ENCODE measurements around the gene CDY1B. TPM values are rescaled to one million over a fixed set of nuclear protein-coding genes. Genes with fewer than 3 reads are reported as not detected.
"Not testable (repeated sequence)": the region's sequence is repeated elsewhere in the genome, so short reads cannot be mapped to it uniquely, and the experiment has no call there.

CDY1B gene, protein sequence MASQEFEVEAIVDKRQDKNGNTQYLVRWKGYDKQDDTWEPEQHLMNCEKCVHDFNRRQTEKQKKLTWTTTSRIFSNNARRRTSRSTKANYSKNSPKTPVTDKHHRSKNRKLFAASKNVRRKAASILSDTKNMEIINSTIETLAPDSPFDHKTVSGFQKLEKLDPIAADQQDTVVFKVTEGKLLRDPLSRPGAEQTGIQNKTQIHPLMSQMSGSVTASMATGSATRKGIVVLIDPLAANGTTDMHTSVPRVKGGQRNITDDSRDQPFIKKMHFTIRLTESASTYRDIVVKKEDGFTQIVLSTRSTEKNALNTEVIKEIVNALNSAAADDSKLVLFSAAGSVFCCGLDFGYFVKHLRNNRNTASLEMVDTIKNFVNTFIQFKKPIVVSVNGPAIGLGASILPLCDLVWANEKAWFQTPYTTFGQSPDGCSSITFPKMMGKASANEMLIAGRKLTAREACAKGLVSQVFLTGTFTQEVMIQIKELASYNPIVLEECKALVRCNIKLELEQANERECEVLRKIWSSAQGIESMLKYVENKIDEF
- total RNA-seq (2014; rRNA removed; shearing (Covaris generic)) = not detected in 2 replicates
- not detected in 2 replicates for total RNA-seq (2022)
- not detected for Bru-seq, nascent RNA
- BruChase-seq, experiment 1, labeled RNA remaining after a 6-hour chase = not detected
- not detected for BruChase-seq, experiment 2, labeled RNA remaining after a 2-hour chase
- long read RNA-seq = 0 reads

DNA sequence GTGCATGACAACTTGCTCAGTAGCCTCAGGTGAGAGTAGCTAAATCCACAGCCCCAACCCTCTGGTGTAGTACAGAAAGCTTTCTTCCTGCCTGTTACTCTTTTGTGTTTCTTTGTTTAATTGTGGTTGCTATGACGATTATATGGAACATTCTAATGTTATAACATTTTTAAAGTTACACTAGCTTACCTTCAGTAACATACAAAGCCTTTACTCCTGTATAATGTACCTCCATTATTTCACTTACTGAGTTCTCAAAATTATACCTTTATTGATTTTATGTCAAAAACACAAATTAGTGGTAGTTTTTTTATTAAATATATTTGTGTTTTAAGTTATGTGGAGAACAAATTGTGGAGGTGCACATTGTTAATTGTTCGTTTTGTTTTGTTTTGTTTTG lies at the start of gene CDY1B:
TSS of gene CDY1B (minus strand) at position 101 of the 400 bp plus-strand sequence. CDS start 331 bp downstream, outside the sequence.
- H3K4me2 ChIP-seq (ENCODE audit: low read length); intact Hi-C loops (cut with micrococcal nuclease; ENCODE audit: unreplicated experiment); H3K9me2 ChIP-seq (ENCODE audit: insufficient read depth, low read length); H3K79me2 ChIP-seq (ENCODE audit: insufficient read depth, low read depth, low read length); H4K20me1 ChIP-seq (ENCODE audit: insufficient read depth, low read length); H3K4me1 ChIP-seq (ENCODE audit: insufficient read depth, low read length, poor library complexity, severe bottlenecking); POLR2A ChIA-PET; H3K36me3 ChIP-seq (ENCODE audit: insufficient read depth, low read length); DNase-seq (ENCODE audit: low spot score); H3K9me3 ChIP-seq (ENCODE audit: low read length); H2AFZ ChIP-seq (ENCODE audit: low read length); CTCF ChIA-PET (ENCODE audit: unreplicated experiment); H3K27ac ChIP-seq (ENCODE audit: low read depth, low read length, poor library complexity, severe bottlenecking); H3K4me3 ChIP-seq (ENCODE audit: low read depth, low read length, poor library complexity, severe bottlenecking); BruUV-seq (replicated peaks): not testable (repeated sequence)

DNA sequence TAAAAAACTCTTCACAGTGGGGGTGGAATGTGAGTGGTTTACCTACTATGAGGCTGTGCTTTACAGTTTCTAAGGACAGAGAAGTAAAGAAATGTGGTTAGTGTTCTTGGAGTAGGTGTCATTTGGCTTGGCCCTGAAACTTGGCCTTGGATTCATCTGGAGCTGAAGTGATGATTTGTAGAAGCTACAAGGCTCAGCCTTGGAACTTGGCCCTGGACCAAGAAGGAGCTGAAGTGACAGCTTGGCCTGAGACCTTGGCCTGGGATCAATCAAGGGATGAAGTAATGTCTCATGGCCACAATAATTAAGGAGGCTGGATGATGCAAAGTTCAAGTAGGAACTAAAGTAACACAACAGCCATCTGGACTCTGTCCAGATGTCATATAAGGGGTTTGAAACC lies 1.7 kb upstream of the CDY1B start:
- DNase-seq (ENCODE audit: low spot score); CTCF ChIA-PET (ENCODE audit: unreplicated experiment); H3K9me3 ChIP-seq (ENCODE audit: low read length); BruUV-seq (replicated peaks); H3K9me2 ChIP-seq (ENCODE audit: insufficient read depth, low read length); H3K4me2 ChIP-seq (ENCODE audit: low read length); H3K36me3 ChIP-seq (ENCODE audit: insufficient read depth, low read length); H3K27ac ChIP-seq (ENCODE audit: low read depth, low read length, poor library complexity, severe bottlenecking); H3K79me2 ChIP-seq (ENCODE audit: insufficient read depth, low read depth, low read length); H3K4me3 ChIP-seq (ENCODE audit: low read depth, low read length, poor library complexity, severe bottlenecking); H4K20me1 ChIP-seq (ENCODE audit: insufficient read depth, low read length); intact Hi-C loops (cut with micrococcal nuclease; ENCODE audit: unreplicated experiment); H2AFZ ChIP-seq (ENCODE audit: low read length); POLR2A ChIA-PET; H3K4me1 ChIP-seq (ENCODE audit: insufficient read depth, low read length, poor library complexity, severe bottlenecking): not testable (repeated sequence)

DNA sequence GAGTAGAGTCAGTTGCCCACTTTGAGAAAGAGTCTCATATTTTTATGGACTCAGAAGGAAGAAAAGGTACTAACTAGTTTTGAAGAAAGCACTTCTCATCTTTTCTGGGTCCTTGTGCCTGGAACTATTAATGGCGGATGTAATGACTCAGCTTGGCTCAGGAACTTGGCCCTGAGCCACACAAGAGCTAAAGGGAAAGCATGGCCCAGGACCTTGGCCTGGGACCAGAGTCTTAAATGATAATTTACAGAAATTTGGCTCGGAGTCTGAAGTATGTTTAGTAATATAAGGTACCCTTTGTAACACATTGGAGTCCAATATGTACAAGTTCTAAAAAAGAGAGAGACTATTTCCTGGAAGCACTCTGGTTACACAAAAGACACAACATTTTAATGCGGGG lies 4.6 kb downstream of the CDY1B start:
- BruUV-seq (replicated peaks); H3K9me3 ChIP-seq (ENCODE audit: low read length); POLR2A ChIA-PET; H3K36me3 ChIP-seq (ENCODE audit: insufficient read depth, low read length); H3K4me2 ChIP-seq (ENCODE audit: low read length); H3K4me3 ChIP-seq (ENCODE audit: low read depth, low read length, poor library complexity, severe bottlenecking); DNase-seq (ENCODE audit: low spot score); H2AFZ ChIP-seq (ENCODE audit: low read length); H3K27ac ChIP-seq (ENCODE audit: low read depth, low read length, poor library complexity, severe bottlenecking); CTCF ChIA-PET (ENCODE audit: unreplicated experiment); H3K79me2 ChIP-seq (ENCODE audit: insufficient read depth, low read depth, low read length); H3K9me2 ChIP-seq (ENCODE audit: insufficient read depth, low read length); H4K20me1 ChIP-seq (ENCODE audit: insufficient read depth, low read length); intact Hi-C loops (cut with micrococcal nuclease; ENCODE audit: unreplicated experiment); H3K4me1 ChIP-seq (ENCODE audit: insufficient read depth, low read length, poor library complexity, severe bottlenecking): not testable (repeated sequence)

DNA sequence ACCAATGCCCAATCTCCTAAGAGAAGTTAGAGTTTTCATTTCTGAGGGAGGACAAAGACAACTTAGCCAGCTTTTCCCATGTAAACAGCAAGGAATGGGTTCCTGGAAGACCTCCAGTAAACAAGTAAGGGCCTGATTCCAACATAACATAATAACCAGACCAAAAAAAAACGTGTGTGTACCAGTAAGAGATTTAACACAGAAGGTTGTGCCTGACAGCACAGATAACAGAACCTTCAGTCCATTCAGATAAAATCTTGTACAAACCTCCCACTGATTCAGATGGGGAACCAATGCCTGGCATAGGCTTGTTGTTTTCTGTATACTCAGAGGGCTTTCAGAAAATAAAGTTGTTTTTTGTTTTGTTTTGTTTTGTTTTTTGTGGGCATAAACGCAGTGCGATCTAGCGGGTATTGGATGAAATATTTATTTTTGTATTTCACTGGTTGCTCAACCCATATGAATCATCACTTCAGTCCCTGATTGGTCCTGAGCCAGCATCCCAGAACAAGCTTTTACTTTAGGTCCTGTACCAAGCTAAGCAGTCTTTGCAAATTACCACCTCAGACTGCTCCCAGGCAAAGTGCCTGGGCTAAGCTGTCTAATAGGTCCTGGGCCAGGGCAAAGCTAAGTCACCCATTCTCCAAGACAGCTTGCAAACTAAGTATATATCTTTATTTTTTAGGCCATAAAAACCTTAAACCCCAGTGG lies 8.7 kb downstream of the CDY1B start:
- DNase-seq (ENCODE audit: low spot score); intact Hi-C loops (cut with micrococcal nuclease; ENCODE audit: unreplicated experiment); H3K79me2 ChIP-seq (ENCODE audit: insufficient read depth, low read depth, low read length); CTCF ChIA-PET (ENCODE audit: unreplicated experiment); H3K4me1 ChIP-seq (ENCODE audit: insufficient read depth, low read length, poor library complexity, severe bottlenecking); H3K9me2 ChIP-seq (ENCODE audit: insufficient read depth, low read length); H4K20me1 ChIP-seq (ENCODE audit: insufficient read depth, low read length); BruUV-seq (replicated peaks); H3K4me3 ChIP-seq (ENCODE audit: low read depth, low read length, poor library complexity, severe bottlenecking); H3K27ac ChIP-seq (ENCODE audit: low read depth, low read length, poor library complexity, severe bottlenecking); H2AFZ ChIP-seq (ENCODE audit: low read length); H3K4me2 ChIP-seq (ENCODE audit: low read length); H3K9me3 ChIP-seq (ENCODE audit: low read length); H3K36me3 ChIP-seq (ENCODE audit: insufficient read depth, low read length); POLR2A ChIA-PET: not testable (repeated sequence)

DNA sequence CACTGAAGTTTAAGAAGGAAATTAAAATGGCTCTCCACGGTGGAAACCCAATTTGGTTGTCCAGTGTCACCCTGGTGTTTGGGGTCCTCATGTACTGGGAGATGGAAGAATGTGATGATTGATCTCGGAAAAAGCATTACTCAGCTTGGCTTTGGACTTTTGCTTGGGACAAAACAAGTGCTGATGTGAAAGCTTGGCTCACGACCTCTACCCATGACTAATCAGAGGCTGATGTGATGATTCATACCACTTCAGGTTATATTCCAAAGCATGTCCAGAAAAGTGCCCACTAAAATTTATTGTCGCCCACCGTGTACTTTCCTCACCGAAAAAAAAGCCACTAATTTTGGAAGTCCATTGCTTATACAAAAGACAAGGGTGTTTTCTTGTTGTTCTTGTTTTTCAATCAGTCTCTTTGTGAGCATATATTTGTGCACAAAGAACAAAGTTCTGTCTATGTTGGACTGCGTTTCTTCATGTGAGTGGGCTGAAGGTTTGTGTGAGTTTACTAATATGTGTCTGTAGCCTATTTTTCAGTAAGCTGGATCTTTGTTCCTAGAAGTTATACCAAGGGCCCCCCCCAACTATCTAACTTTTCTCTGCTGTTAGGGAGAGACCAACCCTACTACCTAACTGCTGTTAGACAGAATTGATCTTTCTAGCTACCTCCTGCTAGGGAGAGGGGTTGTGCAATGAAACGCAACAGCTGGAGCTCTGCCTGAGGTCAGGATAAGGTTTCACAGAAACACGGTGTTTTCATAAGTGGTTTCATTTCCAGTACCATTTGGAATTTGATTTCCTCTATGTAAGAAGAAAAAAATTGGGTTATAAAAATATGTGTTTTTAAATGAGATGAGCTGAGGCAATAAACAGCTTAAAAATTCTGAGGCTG lies 21.4 kb downstream of the CDY1B start:
- H2AFZ ChIP-seq (ENCODE audit: low read length); H3K27ac ChIP-seq (ENCODE audit: low read depth, low read length, poor library complexity, severe bottlenecking); H3K36me3 ChIP-seq (ENCODE audit: insufficient read depth, low read length); H3K79me2 ChIP-seq (ENCODE audit: insufficient read depth, low read depth, low read length); H3K4me1 ChIP-seq (ENCODE audit: insufficient read depth, low read length, poor library complexity, severe bottlenecking); intact Hi-C loops (cut with micrococcal nuclease; ENCODE audit: unreplicated experiment); H3K4me2 ChIP-seq (ENCODE audit: low read length); H3K4me3 ChIP-seq (ENCODE audit: low read depth, low read length, poor library complexity, severe bottlenecking); H3K9me3 ChIP-seq (ENCODE audit: low read length); CTCF ChIA-PET (ENCODE audit: unreplicated experiment); DNase-seq (ENCODE audit: low spot score); H4K20me1 ChIP-seq (ENCODE audit: insufficient read depth, low read length); POLR2A ChIA-PET; H3K9me2 ChIP-seq (ENCODE audit: insufficient read depth, low read length); BruUV-seq (replicated peaks): not testable (repeated sequence)
